ENCODE measurements around the gene COL17A1. TPM values are rescaled to one million over a fixed set of nuclear protein-coding genes. Genes with fewer than 3 reads are reported as not detected.

Gene COL17A1
- total RNA-seq (2022; extraction: Qiagen RNA extraction; ENCODE audit: low read depth) = 1.8 to 3.2 TPM (median 2.5 TPM) in 5 replicates

GRCh38 chr10:104085801-104086400 is at the start of gene COL17A1:
Gene COL17A1 (minus strand): TSS chr10:104085880. CDS start chr10:104080673, 5,207 bp downstream.

GRCh38 chr10:104121485-104122224 is 36.0 kb upstream of the COL17A1 start, which contains the start of gene SFR1:
Gene SFR1 (plus strand): TSS chr10:104122171. CDS start chr10:104122184, 13 bp downstream.

Other genes with a start within 250 kb of the COL17A1 start
- 1.7 to 3.2 TPM (median 2.6 TPM) in 5 replicates for gene SH3PXD2A, start 230.3 kb downstream of the COL17A1 start, total RNA-seq (2022; extraction: Qiagen RNA extraction; ENCODE audit: low read depth)
- gene STN1, start 167.7 kb downstream of the COL17A1 start, total RNA-seq (2022; extraction: Qiagen RNA extraction; ENCODE audit: low read depth) = 17.1 to 20.4 TPM (median 18.9 TPM) in 5 replicates
- 24.0 to 36.4 TPM (median 30.3 TPM) in 5 replicates for gene SLK, start 118.7 kb downstream of the COL17A1 start, total RNA-seq (2022; extraction: Qiagen RNA extraction; ENCODE audit: low read depth)
- 16.9 to 20.6 TPM (median 18.2 TPM) in 5 replicates for gene SFR1, start 36.3 kb upstream of the COL17A1 start, total RNA-seq (2022; extraction: Qiagen RNA extraction; ENCODE audit: low read depth)
- 0.16 to 0.28 TPM (median 0.21 TPM) in 5 replicates for gene CFAP43, start 146.5 kb upstream of the COL17A1 start, total RNA-seq (2022; extraction: Qiagen RNA extraction; ENCODE audit: low read depth)
- gene GSTO1, start 169.0 kb upstream of the COL17A1 start, total RNA-seq (2022; extraction: Qiagen RNA extraction; ENCODE audit: low read depth) = 226 to 283 TPM (median 261 TPM) in 5 replicates
- gene GSTO2, start 183.3 kb upstream of the COL17A1 start, total RNA-seq (2022; extraction: Qiagen RNA extraction; ENCODE audit: low read depth) = 1.7 to 3.5 TPM (median 2.5 TPM) in 5 replicates

Measured in A549 treated with DMSO at 1 μM for 4 hours (cell line).